ENCODE data around the gene DNAH14.
"Not testable (repeated sequence)": the region's sequence is repeated elsewhere in the genome, so short reads cannot be mapped to it uniquely, and the experiment has no call there.

Gene DNAH14

GRCh38 chr1:224922404-224923164 is 6.9 kb upstream of the DNAH14 start:
- peak in 1 of 5 donors; percentile 5 for DNase-seq

GRCh38 chr1:224923726-224924125 is 5.7 kb upstream of the DNAH14 start:
- no peak for DNase-seq

GRCh38 chr1:224927631-224928030 is 1.8 kb upstream of the DNAH14 start:
- not testable (repeated sequence) for DNase-seq

- no peak for DNase-seq
Measured at GRCh38 chr1:224928906-224929305, 569 bp upstream of the DNAH14 start.

GRCh38 chr1:224931605-224932004 is 2.1 kb downstream of the DNAH14 start:
- DNase-seq: no peak

- no peak for DNase-seq
Measured at GRCh38 chr1:224932607-224933249, 3.3 kb downstream of the DNAH14 start.

- DNase-seq: no peak
Measured at GRCh38 chr1:224933584-224933983, 4.1 kb downstream of the DNAH14 start.

GRCh38 chr1:224938652-224939051 is 9.2 kb downstream of the DNAH14 start:
- no peak for DNase-seq

GRCh38 chr1:224939844-224940425 is 10.5 kb downstream of the DNAH14 start:
- DNase-seq: no peak

GRCh38 chr1:224940735-224941134 is 11.3 kb downstream of the DNAH14 start:
- DNase-seq: not testable (repeated sequence)

GRCh38 chr1:224945651-224946348 is 16.3 kb downstream of the DNAH14 start:
- DNase-seq: not testable (repeated sequence)

- DNase-seq: not testable (repeated sequence)
Measured at GRCh38 chr1:224946349-224946691, 16.8 kb downstream of the DNAH14 start.

GRCh38 chr1:224957696-224958095 is 28.2 kb downstream of the DNAH14 start:
- DNase-seq: no peak

GRCh38 chr1:224958490-224958889 is 29.0 kb downstream of the DNAH14 start:
- no peak for DNase-seq

GRCh38 chr1:224959115-224959514 is 29.6 kb downstream of the DNAH14 start:
- no peak for DNase-seq

- no peak for DNase-seq
Measured at GRCh38 chr1:224959656-224960055, 30.2 kb downstream of the DNAH14 start.

GRCh38 chr1:224980181-224980580 is 50.7 kb downstream of the DNAH14 start:
- DNase-seq: no peak

GRCh38 chr1:224981922-224982354 is 52.5 kb downstream of the DNAH14 start:
- DNase-seq: not testable (repeated sequence)

- DNase-seq: no peak
Measured at GRCh38 chr1:224988042-224988441, 58.6 kb downstream of the DNAH14 start.

- no peak for DNase-seq
Measured at GRCh38 chr1:224989615-224990014, 60.1 kb downstream of the DNAH14 start.

GRCh38 chr1:224991550-224991949 is 62.1 kb downstream of the DNAH14 start:
- not testable (repeated sequence) for DNase-seq

- no peak for DNase-seq
Measured at GRCh38 chr1:224995602-224996001, 66.1 kb downstream of the DNAH14 start.

GRCh38 chr1:224996266-224996665 is 66.8 kb downstream of the DNAH14 start:
- no peak for DNase-seq
